Measurements from ENCODE around the gene LPP. TPM values are rescaled to one million over a fixed set of nuclear protein-coding genes. Genes with fewer than 3 reads are reported as not detected.

The LPP gene
- total RNA-seq, 1 experiment from 2014 or later, result 54.0 TPM

GRCh38 chr3:188506446-188506845 is 352.5 kb downstream of the LPP start:
- Histone ChIP-seq H2AFZ (ENCODE audit: low read depth, low read length, poor library complexity, severe bottlenecking) (no peak overlapping the region), H3K27me3 (ENCODE audit: insufficient read depth, low read length) (no peaks in the 10 kb centered on the region), H3K9me2 (ENCODE audit: insufficient read depth) (no peaks in the 10 kb centered on the region), H4K20me1 (ENCODE audit: insufficient read depth) (no peaks in the 10 kb centered on the region), H3K4me1 (ENCODE audit: control insufficient read depth in 1 of 2, insufficient read depth in 2 of 2, low read length in 2 of 2) (no peaks in the 10 kb centered on the region), H3K27ac (ENCODE audit: low read depth, low read length) (no peak overlapping the region), H3K4me2 (ENCODE audit: low read length) (no peak overlapping the region), H3K79me2 (ENCODE audit: insufficient read depth, low read length) (no peaks in the 10 kb centered on the region), H3K9me3 (ENCODE audit: control insufficient read depth in 1 of 2, insufficient read depth in 1 of 2, low read depth in 1 of 2, low read length in 2 of 2) (peaks cover 0 to 5% of the 10 kb centered on the region in 2 experiments; a peak in 1 of 4 replicates), H3K4me3 (replicated peaks in 1 of 2; ENCODE audit: low read depth in 1 of 2, low read length in 2 of 2) (no peak overlapping the region), H3K36me3 (ENCODE audit: control insufficient read depth in 1 of 2, insufficient read depth in 2 of 2, low read length in 2 of 2) (no peaks in the 10 kb centered on the region; a peak in 1 of 4 replicates), H3K9ac (ENCODE audit: low read length) (no peak overlapping the region)
- no TSS peak for BruUV-seq (replicated peaks)
- ATAC-seq, result no peak
- RAD21 ChIA-PET (ENCODE audit: low non-redundant PET in 1 of 2, low total read pairs in 2 of 2, uncharacterized antibody in 2 of 2, unreplicated experiment in 2 of 2), result no interaction called here
- POLR2A ChIA-PET, result no interaction called here
- intact Hi-C loops (cut with micrococcal nuclease), result no loop called here
- no peak for DNase-seq (ENCODE audit: low read depth, low spot score)
- no peak for TF ChIP-seq YY1 (IDR thresholded peaks at IDR 0.05; ENCODE audit: extremely low read depth, insufficient replicate concordance, low read depth, low read length)
- no peak for TF ChIP-seq POLR2A (IDR thresholded peaks at IDR 0.05; ENCODE audit: borderline replicate concordance, extremely low read depth, insufficient read depth, insufficient read length)
- no peak for TF ChIP-seq CTCF (IDR thresholded peaks at IDR 0.05 in 2 of 3, conservative IDR thresholded peaks at IDR 0.05 in 1 of 3; ENCODE audit: borderline replicate concordance in 1 of 3, insufficient read depth in 1 of 3, low read depth in 2 of 3, low read length in 2 of 3)
- no peak for TF ChIP-seq SIN3A (IDR thresholded peaks at IDR 0.05; ENCODE audit: low read depth)
- TF ChIP-seq, protein P1, sequence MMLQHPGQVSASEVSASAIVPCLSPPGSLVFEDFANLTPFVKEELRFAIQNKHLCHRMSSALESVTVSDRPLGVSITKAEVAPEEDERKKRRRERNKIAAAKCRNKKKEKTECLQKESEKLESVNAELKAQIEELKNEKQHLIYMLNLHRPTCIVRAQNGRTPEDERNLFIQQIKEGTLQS (IDR thresholded peaks at IDR 0.05), result no peak
- no peak for TF ChIP-seq JUND (IDR thresholded peaks at IDR 0.05)
- TF ChIP-seq MAX (IDR thresholded peaks at IDR 0.05), result no peak
- CTCF ChIA-PET, result no interaction called here

DNA sequence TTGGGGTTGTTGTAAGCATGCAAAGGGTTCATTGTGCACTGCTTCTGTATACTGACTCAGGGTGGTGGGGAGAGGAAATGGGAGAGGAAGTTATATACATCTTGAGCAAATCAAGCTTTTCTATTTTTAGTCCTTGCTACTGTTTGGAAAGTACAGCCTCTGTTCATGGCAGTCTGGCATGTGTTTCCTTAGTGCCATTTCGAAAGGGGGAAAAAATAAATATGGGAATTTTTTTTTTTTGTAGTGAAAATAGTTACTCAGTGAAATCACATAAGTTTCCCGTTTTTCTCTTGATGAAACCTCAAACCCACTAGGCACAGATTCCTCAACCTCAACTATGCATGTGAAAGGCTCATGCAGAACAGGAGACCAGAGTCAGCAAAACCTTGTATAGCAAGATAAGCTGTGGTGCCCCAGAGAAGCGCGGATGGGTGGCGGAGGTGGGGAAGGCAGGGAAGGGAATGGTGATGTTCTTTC is 353.3 kb downstream of the LPP start:
- ChIA-PET RAD21 (ENCODE audit: low non-redundant PET in 1 of 2, low total read pairs in 2 of 2, uncharacterized antibody in 2 of 2, unreplicated experiment in 2 of 2) (no interaction called here), CTCF (no interaction called here), POLR2A (no interaction called here)
- intact Hi-C loops (cut with micrococcal nuclease), result no loop called here
- no TSS peak for BruUV-seq (replicated peaks)
- DNase-seq (ENCODE audit: low read depth, low spot score) (no peak), ATAC-seq (no peak)
- H3K9me3 ChIP-seq (ENCODE audit: control insufficient read depth in 1 of 2, insufficient read depth in 1 of 2, low read depth in 1 of 2, low read length in 2 of 2), result peaks cover 0 to 5% of the 10 kb centered on the region in 2 experiments; a peak in 1 of 4 replicates
- H3K36me3 ChIP-seq (ENCODE audit: control insufficient read depth in 1 of 2, insufficient read depth in 2 of 2, low read length in 2 of 2), result no peaks in the 10 kb centered on the region
- H3K27ac ChIP-seq (ENCODE audit: low read depth, low read length), result no peak overlapping the region
- H3K4me3 ChIP-seq (replicated peaks in 1 of 2; ENCODE audit: low read depth in 1 of 2, low read length in 2 of 2), result no peak overlapping the region
- no peak overlapping the region for H3K9ac ChIP-seq (ENCODE audit: low read length)
- no peaks in the 10 kb centered on the region for H3K9me2 ChIP-seq (ENCODE audit: insufficient read depth)
- H3K79me2 ChIP-seq (ENCODE audit: insufficient read depth, low read length), result no peaks in the 10 kb centered on the region
- H3K4me2 ChIP-seq (ENCODE audit: low read length), result no peak overlapping the region
- H3K4me1 ChIP-seq (ENCODE audit: control insufficient read depth in 1 of 2, insufficient read depth in 2 of 2, low read length in 2 of 2), result no peaks in the 10 kb centered on the region
- H3K27me3 ChIP-seq (ENCODE audit: insufficient read depth, low read length), result no peaks in the 10 kb centered on the region
- H2AFZ ChIP-seq (ENCODE audit: low read depth, low read length, poor library complexity, severe bottlenecking), result no peak overlapping the region
- H4K20me1 ChIP-seq (ENCODE audit: insufficient read depth), result no peaks in the 10 kb centered on the region
- TF ChIP-seq CEBPB (IDR thresholded peaks at IDR 0.05; ENCODE audit: low read depth), result no peak
- no peak for TF ChIP-seq REST (IDR thresholded peaks at IDR 0.05; ENCODE audit: low read depth)
- TF ChIP-seq POLR2A (IDR thresholded peaks at IDR 0.05; ENCODE audit: borderline replicate concordance, extremely low read depth, insufficient read depth, insufficient read length), result no peak
- TF ChIP-seq, protein P1 (IDR thresholded peaks at IDR 0.05), result no peak
- TF ChIP-seq MAX (IDR thresholded peaks at IDR 0.05), result no peak
- no peak for TF ChIP-seq POLR2AphosphoS5 (IDR thresholded peaks at IDR 0.05; ENCODE audit: low read depth, low read length)
